Prostate gland (tissue), 2 donors: Measurements from ENCODE around the gene ADGRB3. TPM values are rescaled to one million over a fixed set of nuclear protein-coding genes. Genes with fewer than 3 reads are reported as not detected.
"Not testable (repeated sequence)": the region's sequence is repeated elsewhere in the genome, so short reads cannot be mapped to it uniquely, and the experiment has no call there.

Source experiments
- DNase-seq: peaks from one replicate; pipeline ENCODE4 v3.0.0-alpha.2; 2019; ENCODE audit warnings: low spot score
- H3K27ac ChIP-seq, 2 donors: fragments of 200-600 bp; sonication (generic); 2 replicates each; pipeline ENCODE4 v1.5.1; 2017 to 2019
- H3K27me3 ChIP-seq: fragments of 200-600 bp; sonication (generic); replicated peaks from 2 replicates; pipeline ENCODE4 v1.5.1; 2019; ENCODE audit not compliant: insufficient read depth
- H3K36me3 ChIP-seq, 2 donors: fragments of 200-600 bp; sonication (generic); 1 replicate in 1 of 2; 2 replicates in 1 of 2; pipeline versions ENCODE4 v1.5.1 to v1.8.1; 2017 to 2019
- H3K4me1 ChIP-seq: fragments of 200-600 bp; sonication (generic); replicated peaks from 2 replicates; pipeline ENCODE4 v1.5.1; 2019
- H3K4me3 ChIP-seq, 2 donors: fragments of 200-600 bp; sonication (generic); 2 replicates each; pipeline ENCODE4 v1.5.1; 2017 to 2019
- H3K9me3 ChIP-seq: fragments of 200-600 bp; sonication (generic); 2 replicates; pipeline ENCODE4 v1.5.1; 2017
- POLR2A ChIP-seq: fragments of 450-650 bp; IDR thresholded peaks from one replicate; pipeline ENCODE4 v1.6.1; 2016; ENCODE audit warnings: antibody characterized with exemption, mild to moderate bottlenecking
- POLR2AphosphoS5 ChIP-seq: sonication (generic); formaldehyde crosslinking; IDR thresholded peaks from one replicate; pipeline ENCODE4 v1.6.1; 2017; ENCODE audit warnings: antibody characterized with exemption
- WGBS: methylation state at CpG from one replicate; pipeline ENCODE4 v1.1.5; 2018; 5-methylcytosine and 5-hydroxymethylcytosine counted together
- intact Hi-C: fragments of 100-400 bp; cut with DNase I; formaldehyde crosslinking; loops from one replicate; pipeline ENCODE4 v1.14.2; 2022
- total RNA-seq, 2 donors: library from RNA; depleted of rRNA; stranded (reverse); fragments of >200 nt; gene quantifications; one replicate each; pipeline ENCODE4 v1.1.0, GENCODE V29; 2016
- TF ChIP-seq, protein P1 (sequence below), 4 experiments: fragments of 200-600 bp in 2 of 4; fragments of 450-650 bp in 2 of 4; sonication (generic) in 2 of 4; IDR thresholded peaks; 1 replicate in 3 of 4; 2 replicates in 1 of 4; pipeline ENCODE4 v1.5.1; 2016 to 2019; ENCODE audit warnings: antibody characterized with exemption in 4 of 4, mild to moderate bottlenecking in 2 of 4, moderate library complexity in 2 of 4

Gene ADGRB3
- total RNA-seq, 2 donors from 2014 or later = 0.59 to 3.1 TPM

DNA sequence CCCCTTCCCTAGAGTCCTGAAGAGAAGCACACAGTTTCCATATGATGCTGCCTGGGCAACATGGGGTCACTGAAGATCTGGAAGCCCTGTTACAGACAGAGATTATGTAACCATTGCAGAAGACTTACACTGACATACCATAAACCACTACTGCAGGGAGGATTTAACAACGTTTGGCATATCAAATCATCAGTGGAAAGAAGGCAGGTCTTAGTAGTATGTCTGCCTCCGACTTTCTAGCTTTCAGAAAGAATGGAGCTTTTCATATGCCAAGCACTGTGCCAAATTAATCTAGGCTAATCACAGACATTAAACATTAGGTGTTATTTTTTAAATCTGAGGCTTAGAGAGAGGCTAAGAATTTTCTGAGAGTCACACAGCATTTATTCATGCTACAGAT, 144.3 kb downstream of the ADGRB3 start:
- 40% methylated on average over 2 of the region's 2 CpGs for WGBS
- no peak overlapping the region for H3K27ac ChIP-seq
- no peaks in the 10 kb centered on the region for H3K36me3 ChIP-seq
- H3K4me1 ChIP-seq = no peaks in the 10 kb centered on the region
- H3K27me3 ChIP-seq = no peaks in the 10 kb centered on the region
- TF ChIP-seq, protein P1, sequence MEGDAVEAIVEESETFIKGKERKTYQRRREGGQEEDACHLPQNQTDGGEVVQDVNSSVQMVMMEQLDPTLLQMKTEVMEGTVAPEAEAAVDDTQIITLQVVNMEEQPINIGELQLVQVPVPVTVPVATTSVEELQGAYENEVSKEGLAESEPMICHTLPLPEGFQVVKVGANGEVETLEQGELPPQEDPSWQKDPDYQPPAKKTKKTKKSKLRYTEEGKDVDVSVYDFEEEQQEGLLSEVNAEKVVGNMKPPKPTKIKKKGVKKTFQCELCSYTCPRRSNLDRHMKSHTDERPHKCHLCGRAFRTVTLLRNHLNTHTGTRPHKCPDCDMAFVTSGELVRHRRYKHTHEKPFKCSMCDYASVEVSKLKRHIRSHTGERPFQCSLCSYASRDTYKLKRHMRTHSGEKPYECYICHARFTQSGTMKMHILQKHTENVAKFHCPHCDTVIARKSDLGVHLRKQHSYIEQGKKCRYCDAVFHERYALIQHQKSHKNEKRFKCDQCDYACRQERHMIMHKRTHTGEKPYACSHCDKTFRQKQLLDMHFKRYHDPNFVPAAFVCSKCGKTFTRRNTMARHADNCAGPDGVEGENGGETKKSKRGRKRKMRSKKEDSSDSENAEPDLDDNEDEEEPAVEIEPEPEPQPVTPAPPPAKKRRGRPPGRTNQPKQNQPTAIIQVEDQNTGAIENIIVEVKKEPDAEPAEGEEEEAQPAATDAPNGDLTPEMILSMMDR (IDR thresholded peaks at IDR 0.05) = no peak
- TF ChIP-seq POLR2A = no peak
- TF ChIP-seq POLR2AphosphoS5 = no peak
- no peak for DNase-seq
- no peaks in the 10 kb centered on the region for H3K9me3 ChIP-seq
- H3K4me3 ChIP-seq = no peak overlapping the region
- intact Hi-C loops = loop anchor here (5.0 kb wide), 1 partner anchor 142 kb away; the partner anchor contains the start of gene ADGRB3

DNA sequence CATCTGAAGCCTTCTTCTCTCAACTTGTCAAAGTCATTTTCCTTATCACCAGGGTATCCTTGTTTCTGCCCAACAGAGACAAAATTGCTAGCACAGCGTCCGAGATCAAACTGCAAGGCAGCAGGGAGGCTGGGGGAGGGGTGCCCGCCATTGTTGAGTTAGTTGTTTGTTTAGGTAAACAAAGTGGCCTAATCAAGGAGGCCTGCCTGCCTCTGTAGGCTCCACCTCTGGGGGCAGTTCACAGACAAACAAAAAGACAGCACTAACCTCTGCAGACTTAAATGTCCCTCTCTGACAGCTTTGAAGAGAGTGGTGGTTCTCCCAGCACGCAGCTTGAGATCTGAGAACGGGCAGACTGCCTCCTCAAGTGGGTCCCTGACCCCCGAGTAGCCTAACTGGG, 155.0 kb downstream of the ADGRB3 start:
- 68% methylated on average over 6 of the region's 6 CpGs for WGBS
- H3K36me3 ChIP-seq, H3K27ac ChIP-seq, H3K9me3 ChIP-seq, H3K27me3 ChIP-seq, intact Hi-C loops, H3K4me3 ChIP-seq, DNase-seq, H3K4me1 ChIP-seq: not testable (repeated sequence)

DNA sequence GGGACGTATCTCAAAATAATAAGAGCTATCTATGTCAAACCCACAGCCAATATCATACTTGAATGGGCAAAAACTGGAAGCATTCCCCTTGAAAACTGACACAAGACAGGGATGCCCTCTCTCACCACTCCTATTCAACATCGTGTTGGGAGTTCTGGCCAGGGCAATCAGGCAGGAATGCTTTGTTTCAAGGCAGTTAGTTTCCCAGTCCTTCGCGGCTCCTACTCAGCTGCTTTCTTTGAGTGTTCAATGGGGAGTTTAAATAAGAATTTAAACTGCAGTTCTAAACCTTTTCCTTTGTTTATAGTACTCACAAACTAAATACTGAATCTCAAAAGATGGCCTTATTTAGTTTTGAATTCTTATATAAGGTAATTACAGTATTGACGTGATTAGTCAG, 179.9 kb downstream of the ADGRB3 start:
- H3K4me3 ChIP-seq, H3K4me1 ChIP-seq, H3K27ac ChIP-seq, H3K9me3 ChIP-seq, H3K27me3 ChIP-seq, H3K36me3 ChIP-seq, intact Hi-C loops, DNase-seq: not testable (repeated sequence)
- 54% methylated on average over 5 of the region's 5 CpGs for WGBS

DNA sequence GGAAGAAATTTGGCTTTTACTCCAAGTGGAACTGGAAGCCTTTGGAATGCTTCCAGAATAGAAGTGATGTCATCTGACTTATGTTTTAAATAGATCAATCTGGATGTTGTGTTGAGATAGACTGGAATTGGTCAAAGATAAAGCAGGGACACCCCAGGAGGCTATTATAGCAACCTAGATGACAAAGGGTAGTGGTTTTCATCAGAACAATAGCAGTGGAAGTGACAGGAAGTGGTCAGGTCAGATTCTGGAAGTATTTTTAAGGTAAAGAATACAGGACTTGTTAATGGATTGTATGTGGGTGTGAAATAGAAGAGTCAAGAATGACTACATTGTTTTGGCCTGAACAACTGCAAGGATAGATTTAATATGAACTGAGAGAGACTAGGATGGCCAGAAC, 191.4 kb downstream of the ADGRB3 start:
- Histone ChIP-seq H3K27ac (no peak overlapping the region), H3K27me3 (no peaks in the 10 kb centered on the region), H3K36me3 (no peaks in the 10 kb centered on the region), H3K9me3 (no peaks in the 10 kb centered on the region), H3K4me3 (no peak overlapping the region), H3K4me1 (no peaks in the 10 kb centered on the region)
- intact Hi-C loops = no loop called here
- TF ChIP-seq POLR2AphosphoS5 = no peak
- TF ChIP-seq, protein P1 (IDR thresholded peaks at IDR 0.05) = no peak
- no peak for TF ChIP-seq POLR2A
- no peak for DNase-seq

DNA sequence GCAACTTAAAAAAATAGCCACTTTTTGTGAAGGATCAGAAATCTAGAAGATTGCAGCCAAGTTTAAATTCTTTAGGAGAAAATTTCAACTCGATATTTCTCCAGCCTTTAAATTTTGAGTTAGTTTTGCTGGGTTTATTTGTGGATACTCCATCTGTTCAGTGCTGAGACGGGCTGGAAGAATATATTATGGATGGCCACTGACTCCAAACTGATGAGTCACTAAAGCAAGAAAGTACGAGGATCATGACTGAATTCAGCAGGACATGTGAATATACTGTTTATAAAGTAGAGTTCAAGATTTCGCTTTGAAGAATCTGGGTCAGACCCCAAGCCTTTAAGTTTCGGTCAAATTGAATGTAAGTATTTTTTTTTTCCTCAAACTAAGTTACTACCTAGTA, 199.5 kb downstream of the ADGRB3 start:
- Histone ChIP-seq H3K4me1 (no peaks in the 10 kb centered on the region), H3K36me3 (no peaks in the 10 kb centered on the region), H3K27ac (no peak overlapping the region), H3K4me3 (no peak overlapping the region), H3K27me3 (no peaks in the 10 kb centered on the region), H3K9me3 (no peaks in the 10 kb centered on the region)
- TF ChIP-seq, protein P1 (IDR thresholded peaks at IDR 0.05) = no peak
- no peak for TF ChIP-seq POLR2AphosphoS5
- DNase-seq = no peak
- 50% methylated on average over 5 of the region's 5 CpGs for WGBS
- intact Hi-C loops = no loop called here

DNA sequence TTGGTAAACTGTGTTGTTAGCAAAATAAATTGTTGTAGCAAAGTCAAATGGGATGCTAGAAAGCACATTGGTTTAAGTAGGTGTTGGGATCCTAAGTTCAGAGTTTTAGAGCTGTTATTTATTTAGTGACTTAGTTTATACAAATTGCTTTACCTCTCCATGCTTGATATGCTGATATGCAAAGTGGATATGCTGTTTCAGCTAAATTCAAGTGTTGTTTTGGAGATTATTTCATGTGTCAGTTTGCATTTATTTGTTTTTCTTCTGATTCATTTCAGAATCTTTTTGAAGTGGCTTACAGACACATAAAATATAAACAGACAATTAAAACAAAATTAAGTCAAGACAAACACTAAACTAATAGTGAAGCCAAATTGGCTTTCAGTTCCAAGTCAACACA, 203.5 kb downstream of the ADGRB3 start:
- DNase-seq = no peak
- H3K9me3 ChIP-seq = no peaks in the 10 kb centered on the region
- H3K36me3 ChIP-seq = no peaks in the 10 kb centered on the region
- H3K27ac ChIP-seq = no peak overlapping the region
- TF ChIP-seq, protein P1 (IDR thresholded peaks at IDR 0.05) = no peak
- TF ChIP-seq POLR2A = no peak
- TF ChIP-seq POLR2AphosphoS5 = no peak
- intact Hi-C loops = no loop called here
- H3K27me3 ChIP-seq = no peaks in the 10 kb centered on the region
- H3K4me1 ChIP-seq = no peaks in the 10 kb centered on the region
- no peak overlapping the region for H3K4me3 ChIP-seq
